Measurements from ENCODE around the gene CCNY.
"Not testable (repeated sequence)": the region's sequence is repeated elsewhere in the genome, so short reads cannot be mapped to it uniquely, and the experiment has no call there.

Gene CCNY

GRCh38 chr10:35516102-35516670 is 179.9 kb downstream of the CCNY start:
- Histone ChIP-seq H3K4me3 (ENCODE audit: insufficient read length, low read depth) (no peak overlapping the region), H3K4me1 (ENCODE audit: insufficient read depth, insufficient read length) (peaks cover 2% of the 10 kb centered on the region), H3K27me3 (ENCODE audit: insufficient read depth, insufficient read length) (no peaks in the 10 kb centered on the region), H3K36me3 (ENCODE audit: insufficient read depth, insufficient read length, low read length) (no peaks in the 10 kb centered on the region), H3K9me3 (ENCODE audit: insufficient read depth, low read length) (no peaks in the 10 kb centered on the region), H3K9ac (ENCODE audit: insufficient read length, low read depth) (no peak overlapping the region)
- no peak for DNase-seq (ENCODE audit: low read depth, low spot score)
- no peak for TF ChIP-seq ZNF274 (IDR thresholded peaks at IDR 0.05; ENCODE audit: low read depth, low read length)
- no peak for TF ChIP-seq SUZ12 (IDR thresholded peaks at IDR 0.05; ENCODE audit: extremely low read depth, insufficient read depth, insufficient read length)
- no peak for TF ChIP-seq YY1 (IDR thresholded peaks at IDR 0.05; ENCODE audit: insufficient read depth, insufficient read length)

GRCh38 chr10:35517431-35518181 is 181.3 kb downstream of the CCNY start:
- peaks cover 2% of the 10 kb centered on the region for H3K4me1 ChIP-seq (ENCODE audit: insufficient read depth, insufficient read length)
- TF ChIP-seq SUZ12 (IDR thresholded peaks at IDR 0.05; ENCODE audit: extremely low read depth, insufficient read depth, insufficient read length): no peak
- no peak for TF ChIP-seq ZNF274 (IDR thresholded peaks at IDR 0.05; ENCODE audit: low read depth, low read length)
- TF ChIP-seq YY1 (IDR thresholded peaks at IDR 0.05; ENCODE audit: insufficient read depth, insufficient read length): no peak
- H3K9me3 ChIP-seq (ENCODE audit: insufficient read depth, low read length): no peaks in the 10 kb centered on the region
- DNase-seq (ENCODE audit: low read depth, low spot score): no peak
- no peak overlapping the region for H3K9ac ChIP-seq (ENCODE audit: insufficient read length, low read depth)
- no peaks in the 10 kb centered on the region for H3K27me3 ChIP-seq (ENCODE audit: insufficient read depth, insufficient read length)
- H3K4me3 ChIP-seq (ENCODE audit: insufficient read length, low read depth): no peak overlapping the region
- no peaks in the 10 kb centered on the region for H3K36me3 ChIP-seq (ENCODE audit: insufficient read depth, insufficient read length, low read length)

GRCh38 chr10:35518187-35518586 is 181.9 kb downstream of the CCNY start:
- H3K27me3 ChIP-seq (ENCODE audit: insufficient read depth, insufficient read length); H3K4me3 ChIP-seq (ENCODE audit: insufficient read length, low read depth); H3K36me3 ChIP-seq (ENCODE audit: insufficient read depth, insufficient read length, low read length); H3K9ac ChIP-seq (ENCODE audit: insufficient read length, low read depth); H3K4me1 ChIP-seq (ENCODE audit: insufficient read depth, insufficient read length); DNase-seq (ENCODE audit: low read depth, low spot score); H3K9me3 ChIP-seq (ENCODE audit: insufficient read depth, low read length): not testable (repeated sequence)

- Histone ChIP-seq H3K9ac (ENCODE audit: insufficient read length, low read depth) (no peak overlapping the region), H3K4me3 (ENCODE audit: insufficient read length, low read depth) (no peak overlapping the region), H3K27me3 (ENCODE audit: insufficient read depth, insufficient read length) (no peaks in the 10 kb centered on the region), H3K4me1 (ENCODE audit: insufficient read depth, insufficient read length) (peaks cover 2% of the 10 kb centered on the region), H3K36me3 (ENCODE audit: insufficient read depth, insufficient read length, low read length) (no peaks in the 10 kb centered on the region), H3K9me3 (ENCODE audit: insufficient read depth, low read length) (no peaks in the 10 kb centered on the region)
- no peak for DNase-seq (ENCODE audit: low read depth, low spot score)
- TF ChIP-seq SUZ12 (IDR thresholded peaks at IDR 0.05; ENCODE audit: extremely low read depth, insufficient read depth, insufficient read length) (no peak), ZNF274 (IDR thresholded peaks at IDR 0.05; ENCODE audit: low read depth, low read length) (no peak), YY1 (IDR thresholded peaks at IDR 0.05; ENCODE audit: insufficient read depth, insufficient read length) (no peak)
These were observed 184.7 kb downstream of the CCNY start for GRCh38 chr10:35520996-35521395.

GRCh38 chr10:35523670-35524225 is 187.4 kb downstream of the CCNY start:
- Histone ChIP-seq H3K9ac (ENCODE audit: insufficient read length, low read depth) (no peak overlapping the region), H3K27me3 (ENCODE audit: insufficient read depth, insufficient read length) (no peaks in the 10 kb centered on the region), H3K36me3 (ENCODE audit: insufficient read depth, insufficient read length, low read length) (no peaks in the 10 kb centered on the region), H3K4me3 (ENCODE audit: insufficient read length, low read depth) (no peak overlapping the region), H3K9me3 (ENCODE audit: insufficient read depth, low read length) (no peaks in the 10 kb centered on the region), H3K4me1 (ENCODE audit: insufficient read depth, insufficient read length) (no peaks in the 10 kb centered on the region)
- no peak for DNase-seq (ENCODE audit: low read depth, low spot score)
- no peak for TF ChIP-seq ZNF274 (IDR thresholded peaks at IDR 0.05; ENCODE audit: low read depth, low read length)
- no peak for TF ChIP-seq SUZ12 (IDR thresholded peaks at IDR 0.05; ENCODE audit: extremely low read depth, insufficient read depth, insufficient read length)
- no peak for TF ChIP-seq YY1 (IDR thresholded peaks at IDR 0.05; ENCODE audit: insufficient read depth, insufficient read length)

GRCh38 chr10:35526746-35527145 is 190.4 kb downstream of the CCNY start:
- Histone ChIP-seq H3K9ac (ENCODE audit: insufficient read length, low read depth) (no peak overlapping the region), H3K4me3 (ENCODE audit: insufficient read length, low read depth) (no peak overlapping the region), H3K36me3 (ENCODE audit: insufficient read depth, insufficient read length, low read length) (peaks cover 12% of the 10 kb centered on the region), H3K4me1 (ENCODE audit: insufficient read depth, insufficient read length) (no peaks in the 10 kb centered on the region), H3K9me3 (ENCODE audit: insufficient read depth, low read length) (no peaks in the 10 kb centered on the region), H3K27me3 (ENCODE audit: insufficient read depth, insufficient read length) (no peaks in the 10 kb centered on the region)
- TF ChIP-seq ZNF274 (IDR thresholded peaks at IDR 0.05; ENCODE audit: low read depth, low read length) (no peak), SUZ12 (IDR thresholded peaks at IDR 0.05; ENCODE audit: extremely low read depth, insufficient read depth, insufficient read length) (no peak), YY1 (IDR thresholded peaks at IDR 0.05; ENCODE audit: insufficient read depth, insufficient read length) (no peak)
- DNase-seq (ENCODE audit: low read depth, low spot score): no peak

GRCh38 chr10:35532141-35532540 is 195.8 kb downstream of the CCNY start:
- TF ChIP-seq SUZ12 (IDR thresholded peaks at IDR 0.05; ENCODE audit: extremely low read depth, insufficient read depth, insufficient read length): no peak
- no peak for TF ChIP-seq ZNF274 (IDR thresholded peaks at IDR 0.05; ENCODE audit: low read depth, low read length)
- TF ChIP-seq YY1 (IDR thresholded peaks at IDR 0.05; ENCODE audit: insufficient read depth, insufficient read length): no peak
- Histone ChIP-seq H3K9ac (ENCODE audit: insufficient read length, low read depth) (no peak overlapping the region), H3K4me3 (ENCODE audit: insufficient read length, low read depth) (no peak overlapping the region), H3K4me1 (ENCODE audit: insufficient read depth, insufficient read length) (peaks cover 2% of the 10 kb centered on the region), H3K9me3 (ENCODE audit: insufficient read depth, low read length) (peaks cover 25% of the 10 kb centered on the region), H3K27me3 (ENCODE audit: insufficient read depth, insufficient read length) (no peaks in the 10 kb centered on the region), H3K36me3 (ENCODE audit: insufficient read depth, insufficient read length, low read length) (peaks cover 42% of the 10 kb centered on the region)
- no peak for DNase-seq (ENCODE audit: low read depth, low spot score)
